OCI-LY1 (cell line): Measurements from ENCODE around the gene S100A2.

Source experiments
- H2AFZ ChIP-seq: fragments of 200-600 bp; sonication (generic), shearing (Covaris generic); 2 replicates; pipeline ENCODE4 v1.6.0; 2014; ENCODE audit warnings: antibody characterized with exemption, mild to moderate bottlenecking, low read length
- H3F3A ChIP-seq: fragments of 200-600 bp; sonication (generic), shearing (Covaris generic); 2 replicates; pipeline ENCODE4 v1.6.0; 2014; ENCODE audit warnings: mild to moderate bottlenecking, antibody characterized with exemption, low read length, moderate library complexity; ENCODE audit not compliant: insufficient read depth
- H3K27ac ChIP-seq: fragments of 200-600 bp; sonication (generic); 2 replicates; pipeline ENCODE4 v1.5.1; 2014; ENCODE audit warnings: low read length, mixed run types, mild to moderate bottlenecking, low read depth; ENCODE audit not compliant: poor library complexity, severe bottlenecking
- H3K27me3 ChIP-seq: fragments of 200-600 bp; sonication (generic); 2 replicates; pipeline ENCODE4 v1.6.0; 2014; ENCODE audit warnings: antibody characterized with exemption, mild to moderate bottlenecking, low read length, moderate library complexity; ENCODE audit not compliant: insufficient read depth
- H3K36me3 ChIP-seq: fragments of 200-600 bp; sonication (generic); 2 replicates; pipeline ENCODE4 v1.6.1; 2014; ENCODE audit warnings: mild to moderate bottlenecking, antibody characterized with exemption, low read length, moderate library complexity, mixed read lengths; ENCODE audit not compliant: insufficient read depth
- H3K4me1 ChIP-seq: fragments of 200-600 bp; sonication (generic); 2 replicates; pipeline ENCODE4 v1.5.1; 2014; ENCODE audit warnings: mild to moderate bottlenecking, low read length, moderate library complexity; ENCODE audit not compliant: insufficient read depth, severe bottlenecking
- H3K4me2 ChIP-seq: fragments of 200-600 bp; sonication (generic), shearing (Covaris generic); 2 replicates; pipeline ENCODE4 v1.6.1; 2014; ENCODE audit warnings: low read length
- H3K4me3 ChIP-seq: fragments of 200-600 bp; sonication (generic); 2 replicates; pipeline ENCODE4 v1.5.1; 2014; ENCODE audit warnings: low read length, low read depth, mild to moderate bottlenecking, mixed read lengths; ENCODE audit not compliant: poor library complexity, severe bottlenecking
- H3K79me2 ChIP-seq: fragments of 200-600 bp; shearing (Covaris generic); 2 replicates; pipeline ENCODE4 v1.6.1; 2016; ENCODE audit warnings: mixed run types, low read length, mixed read lengths; ENCODE audit not compliant: insufficient read depth
- H3K9ac ChIP-seq: fragments of 200-600 bp; sonication (generic), shearing (Covaris generic); 2 replicates; pipeline ENCODE4 v1.6.1; 2014; ENCODE audit warnings: mild to moderate bottlenecking, low read length, mixed read lengths
- H3K9me2 ChIP-seq: fragments of 200-600 bp; sonication (generic), shearing (Covaris generic); 2 replicates; pipeline ENCODE4 v1.6.1; 2014; ENCODE audit warnings: low read depth, mild to moderate bottlenecking, low read length, mixed read lengths
- H3K9me3 ChIP-seq: fragments of 200-600 bp; shearing (Covaris generic); 2 replicates; pipeline ENCODE4 v1.6.1; 2014; ENCODE audit warnings: low read length, mixed read lengths
- H4K20me1 ChIP-seq: fragments of 200-600 bp; sonication (generic), shearing (Covaris generic); 2 replicates; pipeline ENCODE4 v1.6.0; 2016; ENCODE audit warnings: mild to moderate bottlenecking, low read length; ENCODE audit not compliant: insufficient read depth
- EZH2 ChIP-seq: fragments of 200-600 bp; sonication (generic), shearing (Covaris generic); IDR thresholded peaks from 2 replicates; pipeline ENCODE4 v1.8.0; 2017; ENCODE audit warnings: borderline replicate concordance, mixed run types, mild to moderate bottlenecking, antibody characterized with exemption, low read length, moderate library complexity, mixed read lengths
- TF ChIP-seq, protein P1 (sequence below): fragments of 200-600 bp; sonication (generic), shearing (Covaris generic); IDR thresholded peaks from 2 replicates; pipeline ENCODE4 v1.5.1; 2017; ENCODE audit warnings: mild to moderate bottlenecking, antibody characterized with exemption, low read length, moderate library complexity, mixed read lengths

S100A2 gene

GRCh38 chr1:153557877-153558276, 7.8 kb downstream of the S100A2 start:
- peaks cover 4% of the 10 kb centered on the region; the same call in 1 of the 2 replicates for H3K9me3 ChIP-seq
- H3K4me2 ChIP-seq = no peak overlapping the region
- no peak overlapping the region for H3K4me3 ChIP-seq
- no peaks in the 10 kb centered on the region for H3K79me2 ChIP-seq
- H3K9me2 ChIP-seq = no peaks in the 10 kb centered on the region
- H3F3A ChIP-seq = no peaks in the 10 kb centered on the region
- H3K9ac ChIP-seq = no peak overlapping the region
- H4K20me1 ChIP-seq = no peaks in the 10 kb centered on the region
- H3K27ac ChIP-seq = no peak overlapping the region
- H2AFZ ChIP-seq = no peak overlapping the region
- H3K4me1 ChIP-seq = no peaks in the 10 kb centered on the region
- H3K27me3 ChIP-seq = no peaks in the 10 kb centered on the region
- peaks cover 3% of the 10 kb centered on the region; the same call in 1 of the 2 replicates for H3K36me3 ChIP-seq
- TF ChIP-seq, protein P1, sequence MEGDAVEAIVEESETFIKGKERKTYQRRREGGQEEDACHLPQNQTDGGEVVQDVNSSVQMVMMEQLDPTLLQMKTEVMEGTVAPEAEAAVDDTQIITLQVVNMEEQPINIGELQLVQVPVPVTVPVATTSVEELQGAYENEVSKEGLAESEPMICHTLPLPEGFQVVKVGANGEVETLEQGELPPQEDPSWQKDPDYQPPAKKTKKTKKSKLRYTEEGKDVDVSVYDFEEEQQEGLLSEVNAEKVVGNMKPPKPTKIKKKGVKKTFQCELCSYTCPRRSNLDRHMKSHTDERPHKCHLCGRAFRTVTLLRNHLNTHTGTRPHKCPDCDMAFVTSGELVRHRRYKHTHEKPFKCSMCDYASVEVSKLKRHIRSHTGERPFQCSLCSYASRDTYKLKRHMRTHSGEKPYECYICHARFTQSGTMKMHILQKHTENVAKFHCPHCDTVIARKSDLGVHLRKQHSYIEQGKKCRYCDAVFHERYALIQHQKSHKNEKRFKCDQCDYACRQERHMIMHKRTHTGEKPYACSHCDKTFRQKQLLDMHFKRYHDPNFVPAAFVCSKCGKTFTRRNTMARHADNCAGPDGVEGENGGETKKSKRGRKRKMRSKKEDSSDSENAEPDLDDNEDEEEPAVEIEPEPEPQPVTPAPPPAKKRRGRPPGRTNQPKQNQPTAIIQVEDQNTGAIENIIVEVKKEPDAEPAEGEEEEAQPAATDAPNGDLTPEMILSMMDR = no peak

DNA sequence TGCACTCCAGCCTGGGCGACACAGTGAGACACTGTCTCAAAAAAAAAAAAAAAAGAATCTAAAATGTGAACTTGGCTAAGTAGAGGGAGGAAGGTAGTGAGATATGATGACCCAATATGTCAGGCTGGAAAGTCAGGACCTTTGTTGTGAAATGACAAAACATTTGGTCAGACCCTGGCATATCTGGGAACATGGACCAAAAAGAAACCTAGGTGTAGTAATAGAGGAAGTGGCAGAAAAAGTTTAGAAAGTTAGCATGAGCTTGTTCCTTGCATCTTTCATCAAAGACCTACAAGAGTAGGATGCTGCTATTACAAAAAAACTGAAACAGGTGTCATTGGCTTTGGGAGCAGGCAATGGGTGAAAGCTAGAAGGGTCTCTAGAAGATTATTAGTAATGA, 9.3 kb downstream of the S100A2 start:
- Histone ChIP-seq H2AFZ (no peak overlapping the region), H3K9ac (no peak overlapping the region), H3K36me3 (peaks cover 3% of the 10 kb centered on the region; the same call in 1 of the 2 replicates), H3K9me3 (peaks cover 4% of the 10 kb centered on the region; the same call in 1 of the 2 replicates), H3K79me2 (no peaks in the 10 kb centered on the region), H3K9me2 (no peaks in the 10 kb centered on the region), H4K20me1 (no peaks in the 10 kb centered on the region), H3K4me2 (no peak overlapping the region), H3K27me3 (no peaks in the 10 kb centered on the region), H3K4me1 (no peaks in the 10 kb centered on the region), H3K4me3 (no peak overlapping the region), H3K27ac (no peak overlapping the region), H3F3A (no peaks in the 10 kb centered on the region)
- TF ChIP-seq, protein P1 = no peak

DNA sequence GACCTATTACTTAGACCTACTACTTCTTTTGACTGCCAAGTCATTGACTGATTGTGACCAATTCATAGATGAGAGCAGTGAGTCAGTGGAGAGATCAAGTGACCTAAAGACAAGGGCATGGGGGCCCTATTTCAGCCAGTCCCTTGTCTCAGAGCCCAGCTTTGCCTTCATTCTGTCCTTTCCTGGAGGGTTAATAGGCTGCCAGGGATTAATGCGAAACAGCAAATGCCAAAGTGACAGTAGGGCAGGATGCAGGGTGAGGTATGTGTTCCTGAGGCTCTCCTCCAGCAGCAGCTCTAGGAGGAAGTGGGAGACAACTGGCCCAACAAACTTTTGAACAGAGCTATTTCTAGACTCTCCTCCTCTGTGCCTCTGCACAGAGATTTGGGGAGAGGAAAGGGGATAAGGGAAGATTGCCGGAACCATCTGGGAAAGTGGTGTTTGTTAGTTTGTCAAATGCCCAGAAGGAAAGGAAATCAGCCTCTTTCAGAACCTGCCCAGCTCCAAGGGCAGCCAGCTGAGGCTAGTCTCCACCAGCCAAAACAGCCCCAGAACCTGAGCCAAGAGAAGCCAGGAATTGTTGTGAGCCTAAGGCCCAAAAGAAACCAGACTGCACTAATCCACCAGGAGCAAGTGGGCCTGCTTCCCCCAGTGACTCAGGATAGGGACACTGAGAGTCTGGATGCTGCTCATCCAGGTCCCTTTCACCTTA, 11.7 kb downstream of the S100A2 start:
- Histone ChIP-seq H3K36me3 (peaks cover 3% of the 10 kb centered on the region; the same call in 1 of the 2 replicates), H3K79me2 (no peaks in the 10 kb centered on the region), H3K9ac (no peak overlapping the region), H3K27ac (no peak overlapping the region), H4K20me1 (no peaks in the 10 kb centered on the region), H3K9me3 (peaks cover 4% of the 10 kb centered on the region; the same call in 1 of the 2 replicates), H3K27me3 (peaks cover 8% of the 10 kb centered on the region; the same call in 1 of the 2 replicates), H3K4me3 (no peak overlapping the region), H3K9me2 (no peaks in the 10 kb centered on the region), H3K4me2 (no peak overlapping the region), H2AFZ (no peak overlapping the region), H3F3A (no peaks in the 10 kb centered on the region), H3K4me1 (no peaks in the 10 kb centered on the region)
- TF ChIP-seq EZH2 = no peak
- TF ChIP-seq, protein P1 = no peak
